Heart right ventricle (tissue), 16 donors: ENCODE results near the gene ARHGEF12. TPM values are rescaled to one million over a fixed set of nuclear protein-coding genes. Genes with fewer than 3 reads are reported as not detected.
A peak's percentile ranks its signal among the peaks of the same experiment; 100 is the strongest.

Experiments
- ATAC-seq, 8 donors: fragments of 200-7000 bp; cut with Tn5 transposase; one replicate each; pipeline ENCODE4 v1.9.1; 2020; ENCODE audit warnings: mild to moderate bottlenecking in 8 of 8, moderate library complexity in 8 of 8, moderate number of reproducible peaks in 1 of 8
- DNase-seq, 2 donors: peaks; one replicate each; pipeline ENCODE4 v3.0.0-alpha.2; 2020
- H3K27ac ChIP-seq, 10 donors: fragments of 200-600 bp; sonication (generic) in 2 of 10; one replicate each; pipeline versions ENCODE4 v1.5.0 to v1.8.0; 2020 to 2022; ENCODE audit warnings: mild to moderate bottlenecking in 3 of 10
- H3K27me3 ChIP-seq, 7 donors: fragments of 200-600 bp; one replicate each; pipeline ENCODE4 v1.8.0; 2021 to 2022; ENCODE audit warnings: mild to moderate bottlenecking in 2 of 7
- H3K36me3 ChIP-seq, 9 donors: fragments of 200-600 bp; sonication (generic) in 1 of 9; one replicate each; pipeline versions ENCODE4 v1.5.0 to v1.8.0; 2020 to 2022; ENCODE audit warnings: mild to moderate bottlenecking in 2 of 9
- H3K4me1 ChIP-seq, 9 donors: fragments of 200-600 bp; sonication (generic) in 1 of 9; one replicate each; pipeline versions ENCODE4 v1.5.0 to v1.8.0; 2020 to 2022; ENCODE audit warnings: mild to moderate bottlenecking in 4 of 9
- H3K4me3 ChIP-seq, 10 donors: fragments of 200-600 bp; sonication (generic) in 2 of 10; one replicate each; pipeline versions ENCODE4 v1.5.0 to v1.8.0; 2020 to 2022; ENCODE audit warnings: mild to moderate bottlenecking in 7 of 10, moderate library complexity in 2 of 10
- H3K9me3 ChIP-seq, 11 donors: fragments of 200-600 bp in 10 of 11; sonication (generic) in 2 of 11; one replicate each; pipeline versions ENCODE4 v1.5.0 to v1.8.0; 2013 to 2022; ENCODE audit warnings: mild to moderate bottlenecking in 2 of 11, control low read depth in 1 of 11, moderate library complexity in 1 of 11
- WGBS, 2 donors: extraction: QIAGEN DNeasy Blood & Tissue Kit; methylation state at CpG; one replicate each; pipeline ENCODE4 v1.1.7; 2013; ENCODE audit warnings: inconsistent platforms in 1 of 2; 5-methylcytosine and 5-hydroxymethylcytosine counted together
- intact Hi-C, 10 donors: fragments of 100-400 bp; cut with DNase I; formaldehyde crosslinking; loops; one replicate each; pipeline versions ENCODE4 v1.11.1 to v1.14.2; 2022
- polyA plus RNA-seq, 2 donors: library from polyadenylated mRNA; stranded (reverse); fragments of 200-250 nt; gene quantifications; one replicate each; pipeline ENCODE4 v1.2.3, GENCODE V29; 2013
- total RNA-seq, 10 donors: library from RNA; stranded (reverse); fragmentation: NEBNext Ultra II Directional in 3 of 10; extraction: Animal tissue kit (Norgen Biotek cat#: 25700) in 3 of 10; gene quantifications; one replicate each; pipeline versions ENCODE4 v1.2.1 to v1.2.4, GENCODE V29; 2021 to 2023
- TF ChIP-seq, protein P1 (sequence below), 9 donors: fragments of 200-600 bp; sonication (generic) in 2 of 9; IDR thresholded peaks; one replicate each; pipeline versions ENCODE4 v1.5.0 to v1.8.0; 2021 to 2022; ENCODE audit warnings: antibody characterized with exemption in 9 of 9, mild to moderate bottlenecking in 5 of 9, moderate library complexity in 1 of 9
- donor health status: Arrhythmogenic right ventricular cardiomyopathy.
- donor health status: ischemic (EF 13 %, LVEDD 7.1; RV severe dilation, severe dysfunction).
- donor health status: healthy with polysubstance abuse.
- donor health status: DM: no; HTN: yes; CAD: no.
- donor health status: DM: no; HTN: no; CAD: no.
- donor health status: ischemic (EF 25% LVEDD 6.9; RV normal size, moderate dysfunction).
- donor health status: ischemic (EF 25% LVEDD 5.7; RV mildly dilated, moderate dysfunction).
- donor health status: healthy.
- donor health status: DM: yes; HTN: yes; CAD: no.
- donor health status: Ischemic cardiomyopathy.
- donor health status: ischemic (EF 35%, LVEDD 5.7; RV mildly dilated, moderate dysfunction).
- donor health status: nonischemic (EF 11% LVEDD 7.7; RV severe dilation, severe dysfunction).
- donor health status: DM: yes; HTN: yes; CAD: no.
- donor health status: PGD.
- donor health status: ischemic (EF 29% LVEDD 5.4; RV normal size, mild dysfunction).
- donor health status: nonischemic (EF 23%, LVEDD 6.1; RV moderate dilation, normal function).

Gene ARHGEF12
- total and polyA plus RNA-seq, 12 donors = 20.0 to 155 (median 110) TPM

- Histone ChIP-seq H3K4me3 (peak overlapping the region in 6 of 10 donors; percentile 13 to 91 (median 81)), H3K27me3 (peaks cover 0 to 87% (median 0%) of the 10 kb centered on the region in 7 donors), H3K27ac (peak overlapping the region in 9 of 10 donors; percentile 84 to 99 (median 94)), H3K4me1 (peaks cover 13 to 53% (median 37%) of the 10 kb centered on the region in 9 donors), H3K9me3 (no peaks in the 10 kb centered on the region), H3K36me3 (peaks cover 0 to 23% (median 7%) of the 10 kb centered on the region in 9 donors)
- intact Hi-C loops = loop anchor here in 1 of 10 donors (10.0 kb wide), 1 partner anchor 358 kb away; no protein-coding TSS in a partner anchor
- ATAC-seq (peak in 1 of 8 donors; percentile 2), DNase-seq (no peak)
- TF ChIP-seq, protein P1, sequence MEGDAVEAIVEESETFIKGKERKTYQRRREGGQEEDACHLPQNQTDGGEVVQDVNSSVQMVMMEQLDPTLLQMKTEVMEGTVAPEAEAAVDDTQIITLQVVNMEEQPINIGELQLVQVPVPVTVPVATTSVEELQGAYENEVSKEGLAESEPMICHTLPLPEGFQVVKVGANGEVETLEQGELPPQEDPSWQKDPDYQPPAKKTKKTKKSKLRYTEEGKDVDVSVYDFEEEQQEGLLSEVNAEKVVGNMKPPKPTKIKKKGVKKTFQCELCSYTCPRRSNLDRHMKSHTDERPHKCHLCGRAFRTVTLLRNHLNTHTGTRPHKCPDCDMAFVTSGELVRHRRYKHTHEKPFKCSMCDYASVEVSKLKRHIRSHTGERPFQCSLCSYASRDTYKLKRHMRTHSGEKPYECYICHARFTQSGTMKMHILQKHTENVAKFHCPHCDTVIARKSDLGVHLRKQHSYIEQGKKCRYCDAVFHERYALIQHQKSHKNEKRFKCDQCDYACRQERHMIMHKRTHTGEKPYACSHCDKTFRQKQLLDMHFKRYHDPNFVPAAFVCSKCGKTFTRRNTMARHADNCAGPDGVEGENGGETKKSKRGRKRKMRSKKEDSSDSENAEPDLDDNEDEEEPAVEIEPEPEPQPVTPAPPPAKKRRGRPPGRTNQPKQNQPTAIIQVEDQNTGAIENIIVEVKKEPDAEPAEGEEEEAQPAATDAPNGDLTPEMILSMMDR (IDR thresholded peaks at IDR 0.05) = no peak
- WGBS, 2 donors = 22 to 40% methylated on average over 4 of the region's 4 CpGs
Observed at GRCh38 chr11:120326845-120327281, 9.3 kb upstream of the ARHGEF12 start.

DNA sequence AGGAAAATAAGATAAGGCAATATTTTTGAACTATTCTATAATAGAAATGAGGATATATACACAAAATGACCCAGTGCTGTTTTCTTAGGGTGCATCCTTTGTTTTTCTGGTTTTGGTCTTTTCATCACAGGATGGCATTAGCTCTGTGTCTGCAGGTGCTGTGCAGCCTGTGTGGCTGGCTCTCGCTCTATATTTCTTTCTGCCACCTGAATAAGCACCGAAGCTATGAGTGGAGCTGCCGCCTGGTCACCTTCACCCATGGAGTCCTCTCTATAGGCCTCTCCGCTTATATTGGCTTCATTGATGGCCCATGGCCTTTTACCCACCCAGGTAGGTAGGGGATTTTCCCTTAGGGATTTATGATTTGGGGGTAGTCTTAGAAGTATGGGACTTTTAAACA is 8.9 kb upstream of the ARHGEF12 start:
- intact Hi-C loops = loop anchor here in 1 of 10 donors (10.0 kb wide), 1 partner anchor 357 kb away; no protein-coding TSS in a partner anchor
- 73 to 83% methylated on average over 4 of the region's 4 CpGs for WGBS, 2 donors
- peaks cover 0 to 86% (median 0%) of the 10 kb centered on the region in 7 donors for H3K27me3 ChIP-seq
- H3K4me3 ChIP-seq = peak overlapping the region in 3 of 10 donors; percentile 6 to 15 (median 13)
- H3K4me1 ChIP-seq = peaks cover 13 to 58% (median 42%) of the 10 kb centered on the region in 9 donors
- TF ChIP-seq, protein P1 (IDR thresholded peaks at IDR 0.05) = no peak
- peak overlapping the region in 8 of 10 donors; percentile 19 to 99 (median 95) for H3K27ac ChIP-seq
- H3K9me3 ChIP-seq = no peaks in the 10 kb centered on the region
- ATAC-seq (no peak), DNase-seq (no peak)
- H3K36me3 ChIP-seq = peaks cover 0 to 23% (median 7%) of the 10 kb centered on the region in 9 donors

GRCh38 chr11:120329556-120329955 is 6.7 kb upstream of the ARHGEF12 start:
- Histone ChIP-seq H3K4me1 (peaks cover 13 to 79% (median 63%) of the 10 kb centered on the region in 9 donors), H3K27me3 (peaks cover 0 to 87% (median 0%) of the 10 kb centered on the region in 7 donors), H3K36me3 (peaks cover 0 to 23% (median 7%) of the 10 kb centered on the region in 9 donors), H3K4me3 (no peak overlapping the region), H3K27ac (peak overlapping the region in 1 of 10 donors; percentile 2), H3K9me3 (no peaks in the 10 kb centered on the region)
- no peak for DNase-seq
- 78 to 81% methylated on average over 3 of the region's 3 CpGs for WGBS, 2 donors
- no peak for ATAC-seq
- TF ChIP-seq, protein P1 (IDR thresholded peaks at IDR 0.05) = no peak
- intact Hi-C loops = loop anchor here in 1 of 10 donors (10.0 kb wide), 1 partner anchor 355 kb away; no protein-coding TSS in a partner anchor

DNA sequence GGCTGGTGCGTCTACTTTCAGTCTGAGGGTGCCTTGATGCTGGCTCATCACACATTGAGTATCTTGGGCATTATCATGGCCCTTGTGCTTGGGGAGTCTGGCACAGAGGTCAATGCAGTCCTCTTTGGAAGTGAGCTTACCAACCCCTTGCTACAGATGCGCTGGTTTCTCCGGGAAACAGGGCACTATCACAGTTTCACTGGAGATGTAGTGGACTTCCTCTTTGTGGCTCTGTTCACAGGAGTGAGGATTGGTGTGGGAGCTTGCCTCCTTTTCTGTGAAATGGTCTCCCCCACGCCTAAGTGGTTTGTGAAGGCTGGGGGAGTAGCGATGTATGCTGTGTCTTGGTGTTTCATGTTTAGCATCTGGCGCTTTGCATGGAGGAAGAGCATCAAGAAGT is 6.2 kb upstream of the ARHGEF12 start:
- Histone ChIP-seq H3K36me3 (peaks cover 0 to 23% (median 7%) of the 10 kb centered on the region in 9 donors), H3K9me3 (no peaks in the 10 kb centered on the region), H3K27me3 (peaks cover 0 to 85% (median 0%) of the 10 kb centered on the region in 7 donors), H3K27ac (peak overlapping the region in 1 of 10 donors; percentile 2), H3K4me1 (peaks cover 13 to 77% (median 63%) of the 10 kb centered on the region in 9 donors), H3K4me3 (no peak overlapping the region)
- no peak for ATAC-seq
- no peak for DNase-seq
- intact Hi-C loops = loop anchor here in 7 of 10 donors (10.0 kb wide), 4 partner anchors 105 to 355 kb away; no protein-coding TSS in a partner anchor
- WGBS, 2 donors = 93 to 97% methylated on average over 6 of the region's 6 CpGs
- TF ChIP-seq, protein P1 (IDR thresholded peaks at IDR 0.05) = no peak
